ENCODE measurements around the gene SPSB4.

The SPSB4 gene

DNA sequence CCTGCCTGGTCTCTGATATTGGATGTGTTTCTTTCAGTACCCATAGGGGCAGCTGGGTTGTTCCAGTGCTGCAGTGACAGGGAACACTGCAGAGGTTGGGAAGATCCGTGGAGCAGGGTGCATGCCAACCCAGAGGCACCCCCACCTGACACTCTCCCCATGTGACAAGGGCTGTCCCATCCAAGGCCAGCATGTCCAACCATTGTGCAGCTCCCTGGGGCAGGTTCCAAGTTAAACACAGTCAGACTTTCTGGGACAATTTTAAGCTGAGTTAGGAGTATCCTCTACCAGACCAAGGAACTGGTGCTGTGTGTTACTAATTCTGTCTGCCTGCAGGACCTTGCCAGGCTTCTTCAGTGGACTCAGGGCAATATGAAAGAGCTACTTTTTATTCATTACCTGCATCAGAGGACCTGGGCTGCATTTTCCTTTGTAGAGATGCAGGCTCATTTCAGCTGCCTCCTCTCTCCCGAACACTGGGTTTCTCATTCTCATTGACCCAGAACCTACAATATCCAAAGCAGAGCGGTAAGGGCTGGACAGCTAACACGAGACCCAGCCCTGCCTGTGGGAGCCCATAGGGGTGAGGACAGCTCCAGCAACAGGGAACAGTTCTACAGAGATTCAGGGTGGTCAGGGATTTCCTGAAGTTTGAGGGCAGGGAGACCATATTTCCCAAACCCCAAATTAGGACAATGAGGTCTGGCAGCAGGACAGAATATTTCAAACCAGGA, 72.7 kb downstream of the SPSB4 start:
- no peak for DNase-seq

DNA sequence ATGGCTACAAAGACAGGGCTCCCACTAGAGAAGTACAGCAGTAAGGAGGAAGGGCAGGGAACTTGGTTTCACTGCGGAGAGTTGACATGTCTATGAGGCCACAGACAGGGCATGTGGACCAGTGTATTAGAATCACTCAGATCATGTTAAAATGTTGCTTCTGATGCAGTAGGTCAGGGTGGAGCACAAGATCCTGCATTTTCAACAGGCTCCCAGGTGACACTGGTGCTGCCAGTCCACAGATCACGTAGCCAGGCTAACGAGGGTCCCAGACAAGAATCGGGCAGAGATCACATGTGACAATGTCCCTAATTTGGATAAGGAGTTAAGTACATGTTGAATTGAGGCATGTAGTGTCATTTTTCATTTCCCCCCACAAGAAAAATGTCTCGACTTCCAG, 73.6 kb downstream of the SPSB4 start:
- no peak for DNase-seq

DNA sequence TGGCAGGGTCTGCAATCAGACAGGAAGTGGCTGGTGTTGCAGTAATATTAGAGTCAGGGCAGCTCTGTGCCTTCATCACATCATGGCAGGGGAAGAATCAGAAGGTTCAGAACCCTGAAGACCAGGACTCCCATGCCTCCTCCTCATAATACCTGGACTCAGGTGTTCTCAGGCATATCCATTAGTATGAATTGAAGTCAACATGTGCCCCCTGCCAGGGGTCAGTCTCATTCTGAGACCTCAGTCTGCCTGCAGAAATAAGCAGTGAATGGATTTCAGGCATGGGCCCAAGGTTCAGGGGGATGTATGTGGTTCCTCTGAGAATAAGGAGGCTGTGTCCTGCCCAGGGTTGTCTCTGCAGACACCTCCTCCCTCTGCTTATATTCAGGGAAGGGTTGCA, 74.2 kb downstream of the SPSB4 start:
- no peak for DNase-seq

DNA sequence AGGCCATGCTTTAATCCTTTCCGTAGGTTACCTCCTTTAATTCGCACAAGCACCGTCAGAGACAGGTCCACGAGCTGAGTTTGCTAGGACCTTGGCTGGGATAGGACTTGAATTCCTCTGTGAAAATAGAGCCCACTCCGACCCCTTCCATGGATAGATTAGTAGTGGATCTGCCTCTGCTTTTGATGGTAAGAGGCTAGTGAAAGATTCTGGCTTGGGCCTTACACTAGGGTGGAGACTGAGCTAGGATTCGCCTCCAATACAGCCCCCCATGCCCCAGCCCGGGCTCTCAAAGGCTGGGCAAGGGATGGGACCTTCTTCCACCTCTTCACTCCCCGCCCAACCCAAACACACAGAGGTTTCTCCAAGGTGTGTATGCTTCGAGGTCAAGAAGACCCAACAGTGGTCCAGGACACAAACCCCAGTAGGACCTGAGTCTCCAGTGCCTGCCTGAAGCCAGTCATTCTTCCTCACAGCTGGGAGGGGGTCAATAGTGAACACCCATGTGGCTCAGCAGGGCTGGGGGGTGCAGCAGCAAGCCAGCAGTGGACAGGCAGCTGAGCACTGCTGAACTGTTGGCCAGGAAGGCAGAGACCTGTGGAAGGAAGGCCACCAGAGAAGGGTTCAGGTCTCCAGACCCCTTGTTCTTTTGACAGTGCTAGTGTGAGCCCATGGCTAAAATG, 75.7 kb downstream of the SPSB4 start:
- no peak for DNase-seq

DNA sequence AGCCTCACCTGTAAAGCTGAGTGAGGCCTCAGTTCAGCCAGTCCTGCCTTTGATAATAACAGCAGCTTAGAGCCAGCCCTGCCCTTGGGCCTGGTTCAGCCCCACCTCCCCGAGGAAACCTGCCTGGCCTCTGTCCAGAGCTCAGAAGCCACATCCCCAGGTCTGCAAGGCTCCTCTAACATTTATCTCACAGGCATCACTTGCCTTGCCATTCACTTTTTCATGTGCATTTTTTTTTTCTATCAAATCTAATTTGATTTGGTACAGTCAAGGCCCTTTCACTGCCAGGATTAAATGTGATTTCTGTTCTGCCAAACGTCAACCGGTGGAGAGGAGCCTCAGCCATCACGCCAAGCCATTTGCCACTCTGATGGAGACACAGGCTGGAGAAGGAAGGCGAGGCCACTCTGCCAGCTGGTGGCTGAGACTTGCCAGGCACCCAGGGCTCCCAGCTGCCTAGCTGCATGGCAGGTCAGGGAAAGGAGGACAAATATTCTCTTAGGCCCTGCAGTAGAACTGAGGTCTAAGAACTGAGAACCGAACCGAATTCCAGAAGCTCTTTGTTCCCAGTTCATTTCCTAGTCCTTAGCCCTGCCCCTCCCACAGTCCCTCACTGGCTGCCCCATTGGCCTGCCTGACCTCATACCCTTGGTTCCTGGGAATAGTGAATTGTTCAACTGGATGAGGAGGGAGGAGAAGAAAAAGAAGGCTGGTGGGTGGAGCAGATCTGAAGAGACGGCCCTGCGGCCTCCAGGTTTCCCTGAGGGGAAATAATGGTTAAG, 76.4 kb downstream of the SPSB4 start:
- DNase-seq, result no peak

DNA sequence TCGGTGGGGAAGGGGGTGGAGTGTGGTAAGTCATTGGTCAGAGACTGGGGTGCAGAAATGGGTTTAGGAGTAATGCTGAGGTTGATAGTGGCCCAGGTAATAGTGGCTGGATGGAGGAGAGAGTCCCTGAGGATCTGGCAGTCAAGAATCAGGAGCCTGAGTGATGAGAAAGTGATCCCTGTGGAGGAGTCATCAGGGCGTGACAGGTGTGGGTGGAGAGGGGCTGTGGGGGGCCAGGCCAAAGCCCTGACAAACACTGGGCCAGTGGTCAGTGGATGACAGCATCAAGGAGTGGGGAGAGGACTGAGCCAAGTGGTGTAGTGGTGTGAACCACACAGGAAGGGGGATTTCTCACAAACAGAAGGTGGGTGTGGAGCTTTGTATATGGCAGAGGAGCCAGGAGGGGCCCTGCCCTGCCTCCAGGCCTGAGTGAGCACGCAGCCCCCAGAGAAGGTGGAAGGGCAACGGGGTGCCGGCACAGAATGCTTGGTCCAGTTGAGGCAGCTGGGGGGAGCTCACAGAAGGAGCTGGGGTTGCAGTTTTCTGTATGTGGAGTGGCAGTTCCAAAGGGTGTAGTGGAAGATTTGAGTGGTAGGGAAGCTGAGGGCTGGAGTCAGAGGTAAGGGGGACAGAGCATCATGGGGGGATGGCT, 77.1 kb downstream of the SPSB4 start:
- no peak for DNase-seq

DNA sequence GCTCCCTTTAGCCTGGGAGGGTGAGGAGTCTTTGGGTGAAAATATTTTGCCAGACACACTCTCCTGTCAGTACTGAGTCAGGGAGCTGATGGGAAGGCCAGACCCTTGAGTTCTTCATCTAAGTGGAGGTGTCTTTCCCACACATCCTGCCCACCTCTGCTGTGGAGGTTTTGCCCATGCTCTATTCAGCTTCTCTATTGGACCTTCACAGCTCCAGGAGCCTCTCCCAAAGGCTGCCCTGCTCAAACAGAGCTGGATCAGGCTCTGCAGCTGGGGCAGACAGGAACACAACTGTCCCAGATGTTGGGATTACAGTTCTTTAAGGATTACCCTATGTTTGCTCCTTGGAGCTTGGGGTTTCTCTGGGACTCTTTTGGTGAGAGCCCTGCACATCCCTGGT, 77.9 kb downstream of the SPSB4 start:
- no peak for DNase-seq

DNA sequence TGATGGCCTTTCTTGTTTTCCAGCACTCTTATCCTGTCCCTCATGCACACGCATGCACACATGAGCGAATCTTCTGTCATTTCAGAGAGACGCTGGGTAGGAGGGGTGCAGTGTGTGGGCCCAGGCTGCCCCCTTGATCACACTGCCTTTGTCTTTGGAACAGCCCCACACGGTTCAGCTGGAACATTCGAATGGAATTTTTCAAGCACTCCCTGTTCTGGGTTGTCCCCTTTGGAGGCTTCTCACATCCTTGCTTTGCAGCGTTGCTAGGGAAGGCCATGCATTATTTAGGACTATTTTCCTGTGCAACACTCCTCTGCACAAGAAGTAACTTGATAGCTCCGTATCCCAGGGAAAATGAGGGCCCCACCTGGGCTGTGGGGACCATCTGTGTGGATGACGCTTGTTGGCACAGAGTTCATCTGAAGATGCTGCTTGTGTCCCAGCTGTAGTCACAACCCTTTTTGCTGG, 78.4 kb downstream of the SPSB4 start:
- DNase-seq, result no peak

DNA sequence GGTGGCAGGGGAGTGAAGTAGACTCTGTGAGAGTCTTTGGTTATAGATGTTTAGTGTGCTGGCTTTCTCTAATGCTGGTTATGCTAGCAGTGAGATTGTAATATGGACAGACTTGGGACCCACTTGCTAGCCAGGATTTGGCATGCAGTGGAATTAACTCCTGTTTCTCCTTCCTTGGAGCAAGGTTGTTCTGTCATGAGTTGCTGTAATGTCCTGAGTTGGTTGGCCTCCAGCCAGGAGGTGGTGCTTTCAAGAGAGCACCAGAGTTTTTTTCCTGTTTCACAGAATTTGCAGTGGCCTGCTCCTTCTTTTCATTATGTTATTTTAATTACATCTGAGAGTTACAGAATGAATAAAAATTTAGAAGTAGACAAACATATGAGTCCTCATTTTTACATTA, 92.4 kb downstream of the SPSB4 start:
- no peak for DNase-seq

DNA sequence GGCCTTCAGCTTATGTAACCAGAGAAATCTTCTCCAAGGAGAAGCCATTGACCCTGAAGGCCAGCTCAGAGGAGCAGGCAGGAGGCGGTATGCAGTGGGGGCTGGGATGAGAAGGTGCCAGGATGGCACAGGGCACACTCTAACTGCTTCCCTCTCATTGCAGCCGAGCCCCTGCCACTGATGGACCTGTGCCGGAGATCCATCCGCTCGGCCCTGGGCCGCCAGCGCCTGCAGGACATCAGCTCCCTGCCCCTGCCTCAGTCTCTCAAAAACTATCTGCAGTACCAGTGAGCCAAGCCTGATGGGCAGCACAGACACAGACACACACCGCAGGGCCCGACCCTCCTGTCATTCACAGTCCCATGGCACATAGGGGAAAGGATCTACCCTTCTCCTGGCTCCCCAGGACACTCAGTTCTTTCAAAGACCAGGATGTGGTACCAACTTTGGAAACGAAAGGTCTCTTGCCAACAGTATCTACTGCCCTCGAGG, 95.9 kb downstream of the SPSB4 start:
- DNase-seq, result no peak

DNA sequence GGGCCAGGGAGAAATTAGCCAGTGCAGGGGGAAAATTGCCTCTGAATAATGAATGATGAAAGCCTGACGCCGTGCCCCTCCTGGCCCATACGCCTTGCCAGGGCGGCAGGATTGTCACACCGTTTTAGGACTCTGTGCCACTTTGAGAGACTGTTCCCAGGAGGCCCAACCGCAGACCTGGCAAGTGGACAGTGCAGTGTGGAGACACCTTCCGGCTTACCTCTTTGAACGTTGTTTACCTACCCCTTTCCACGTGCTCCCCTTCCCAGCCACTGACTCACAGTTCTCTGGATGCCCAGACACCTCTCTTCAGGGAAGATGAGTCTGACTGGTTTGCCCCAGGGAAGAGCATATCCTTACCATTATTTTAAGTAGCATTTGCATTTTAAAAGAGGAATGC, 96.5 kb downstream of the SPSB4 start:
- DNase-seq, result no peak

DNA sequence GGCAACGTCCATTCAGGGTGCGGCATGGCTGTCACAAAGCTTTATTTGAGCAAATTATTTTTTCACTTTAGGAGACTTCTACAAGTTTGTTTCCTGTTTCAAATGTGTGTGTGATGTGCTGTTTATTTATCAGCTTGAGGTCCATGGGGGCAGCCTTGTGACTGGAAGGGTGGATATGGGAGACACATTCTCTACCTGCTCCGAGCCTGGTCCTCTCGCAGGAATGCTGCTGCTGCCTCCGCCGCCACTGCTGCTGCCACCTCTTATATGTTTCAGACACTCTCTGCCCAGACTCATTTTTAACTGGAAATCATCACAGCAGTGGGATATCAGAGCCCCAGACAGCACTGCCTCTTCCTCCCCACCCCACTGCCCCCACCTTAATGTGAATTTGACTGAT, 97.0 kb downstream of the SPSB4 start:
- no peak for DNase-seq

DNA sequence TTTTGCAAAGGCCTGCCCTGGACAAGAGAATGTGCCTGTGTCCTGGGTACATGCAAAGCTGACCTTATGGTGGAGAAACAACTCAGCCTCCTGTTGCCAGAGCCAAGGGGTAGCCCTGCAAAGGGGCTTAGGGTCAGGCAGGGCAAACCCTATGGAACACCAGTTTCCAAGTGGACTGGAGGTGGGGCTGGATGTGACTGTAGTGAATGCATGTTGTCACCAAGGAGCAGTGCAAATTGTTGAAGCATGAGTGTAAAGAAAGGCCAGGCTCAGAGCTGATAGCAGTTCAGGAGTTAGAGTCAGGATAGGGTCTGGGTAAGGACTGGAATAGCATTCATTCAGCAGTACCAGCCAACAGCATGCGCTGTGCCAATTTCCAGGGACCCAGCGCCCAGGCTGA, 97.6 kb downstream of the SPSB4 start:
- DNase-seq, result no peak

DNA sequence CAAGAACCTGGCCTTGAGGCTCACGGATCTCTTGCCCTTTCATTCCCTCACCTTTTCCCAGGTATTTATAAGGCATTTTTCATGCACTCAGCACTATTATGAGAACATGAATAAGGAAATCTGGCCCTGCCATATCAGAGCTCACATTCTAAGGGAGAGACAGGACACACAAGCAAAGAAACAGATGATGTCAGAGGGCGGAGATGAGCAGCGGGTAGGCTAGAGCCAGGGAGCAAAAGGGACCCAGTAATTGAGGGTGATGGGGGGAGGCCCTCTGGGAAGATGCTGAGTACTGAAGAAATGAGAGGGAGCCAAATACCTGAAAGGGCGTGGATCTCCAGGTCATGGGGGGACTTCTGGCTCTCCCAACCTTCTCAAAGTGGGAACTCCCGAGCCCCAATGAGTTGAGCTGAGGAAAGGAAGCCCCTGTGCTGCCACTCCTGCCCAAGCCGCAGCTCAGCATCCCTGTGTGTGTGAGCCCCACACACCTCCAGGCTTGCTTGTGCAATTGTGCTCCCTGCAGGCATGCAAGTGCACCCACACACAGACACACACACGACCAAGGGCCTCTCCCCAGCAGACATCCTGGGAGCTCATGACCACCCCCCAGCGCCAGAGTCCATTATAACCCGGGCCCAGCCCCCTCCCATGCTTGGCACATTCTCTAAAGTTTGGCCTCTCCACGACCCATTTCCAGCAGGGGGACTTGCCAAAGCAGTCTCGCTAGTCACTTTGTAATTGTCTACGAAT, 99.1 kb downstream of the SPSB4 start:
- no peak for DNase-seq

DNA sequence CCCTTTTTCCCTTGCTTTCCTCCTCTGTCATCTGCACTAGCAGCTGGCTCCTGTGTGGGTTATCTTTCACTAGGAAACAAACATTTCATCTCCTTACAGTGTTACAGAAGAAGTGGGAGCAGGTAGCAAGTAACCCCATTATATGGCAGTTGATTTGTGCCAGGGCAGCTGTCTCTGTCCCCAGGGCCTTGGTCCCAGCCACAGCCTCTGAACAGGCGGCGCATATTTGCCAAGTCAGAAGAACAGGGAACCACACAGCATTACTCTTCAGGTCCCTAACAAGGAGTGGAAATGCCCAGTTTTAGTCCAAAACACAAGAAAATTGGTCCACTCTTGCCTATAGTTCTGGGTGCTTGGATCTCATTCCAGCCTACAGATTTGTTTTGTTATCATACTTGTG, 99.8 kb downstream of the SPSB4 start:
- no peak for DNase-seq

DNA sequence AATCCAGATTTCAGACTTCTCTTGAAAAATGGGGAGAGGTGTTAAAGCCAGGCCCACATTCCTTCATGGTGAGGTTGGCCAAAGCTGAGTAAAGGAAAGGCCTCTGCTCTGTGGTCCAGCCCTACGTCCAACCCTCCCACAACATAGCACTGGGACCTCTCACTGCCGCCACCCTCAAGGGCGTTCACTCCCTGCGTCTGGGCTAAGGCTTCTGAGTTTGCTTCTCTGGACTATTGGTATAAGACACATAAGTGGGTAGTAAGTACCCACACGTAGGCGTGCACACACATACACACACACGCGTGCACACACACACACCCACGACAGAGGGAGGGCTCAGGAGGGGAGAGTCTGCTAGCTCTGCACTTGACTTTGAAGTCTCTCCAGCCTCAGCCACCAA, 100.3 kb downstream of the SPSB4 start:
- no peak for DNase-seq

DNA sequence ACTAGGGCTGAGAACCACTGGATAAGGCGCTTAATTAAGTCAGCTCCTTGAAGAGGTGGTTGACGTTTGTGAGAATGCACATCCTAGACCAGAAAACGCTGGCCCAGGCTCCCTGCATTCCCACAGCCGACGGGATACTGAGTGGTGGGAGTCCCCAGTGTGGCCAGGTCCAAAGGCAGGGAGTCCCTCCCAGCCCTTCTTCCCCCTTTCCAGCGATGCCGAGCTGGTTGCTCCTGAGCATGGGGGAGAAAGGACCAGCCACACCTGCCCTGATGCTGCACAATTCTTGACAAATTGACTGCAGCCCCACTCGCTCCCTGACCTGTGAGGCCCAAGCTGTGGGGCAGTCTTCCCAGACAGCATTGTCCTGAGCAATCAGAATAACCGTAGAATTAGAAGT, 101.0 kb downstream of the SPSB4 start:
- DNase-seq, result no peak

DNA sequence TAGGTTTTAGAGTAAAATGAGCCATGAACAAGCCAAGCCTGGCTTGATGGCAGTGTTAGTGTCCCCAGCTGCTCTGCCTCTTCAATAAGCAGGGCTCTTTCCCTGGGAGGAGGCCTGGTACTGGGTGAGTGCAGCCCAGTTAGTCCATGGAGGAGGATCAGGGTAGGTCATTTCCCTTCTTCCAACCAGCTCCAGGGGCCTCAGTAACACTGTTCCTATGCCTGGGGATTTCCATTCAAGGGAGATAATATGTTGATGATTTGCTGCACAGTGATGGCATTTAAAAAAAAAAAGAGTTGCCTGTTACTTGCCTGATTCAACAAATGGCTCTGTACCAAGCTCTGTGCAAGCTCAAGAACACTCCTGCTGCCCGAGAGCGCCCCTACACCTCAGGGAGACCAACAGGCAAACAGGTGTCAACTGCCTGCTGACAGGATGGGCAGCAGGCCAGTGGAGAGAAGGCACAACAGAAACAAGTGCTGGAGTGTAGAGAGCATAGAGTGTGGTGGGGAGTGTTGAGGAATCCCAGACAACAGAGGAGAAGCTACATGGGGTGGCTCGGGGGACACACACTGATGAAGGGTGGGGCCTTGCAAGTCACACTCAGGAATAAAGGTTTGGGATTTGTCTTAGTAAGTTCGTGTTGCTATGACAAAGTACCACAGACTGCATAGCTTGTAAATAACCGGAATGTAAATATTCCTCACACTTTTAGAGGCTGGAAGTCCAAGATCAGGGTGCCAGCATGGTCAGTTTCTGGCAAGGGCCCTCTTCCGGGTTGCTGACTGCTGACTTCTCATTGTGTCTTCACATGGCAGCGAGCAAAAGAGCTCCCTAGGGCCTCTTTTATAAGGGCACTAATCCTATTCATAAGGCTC, 101.9 kb downstream of the SPSB4 start:
- no peak for DNase-seq

DNA sequence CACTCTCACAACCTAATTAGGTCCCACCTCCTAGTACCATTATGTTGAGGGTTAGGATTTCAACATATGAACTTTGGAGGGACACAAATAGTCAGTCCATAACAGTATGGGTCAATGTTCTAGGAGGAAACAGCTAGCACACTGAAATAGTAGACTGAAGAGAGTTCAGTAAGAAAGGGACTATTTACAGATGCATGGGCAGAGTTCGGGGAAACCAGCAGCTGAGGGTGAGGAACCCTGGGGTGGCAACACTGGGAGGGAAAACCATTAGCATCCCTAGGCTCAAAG, 102.5 kb downstream of the SPSB4 start:
- DNase-seq, result no peak

DNA sequence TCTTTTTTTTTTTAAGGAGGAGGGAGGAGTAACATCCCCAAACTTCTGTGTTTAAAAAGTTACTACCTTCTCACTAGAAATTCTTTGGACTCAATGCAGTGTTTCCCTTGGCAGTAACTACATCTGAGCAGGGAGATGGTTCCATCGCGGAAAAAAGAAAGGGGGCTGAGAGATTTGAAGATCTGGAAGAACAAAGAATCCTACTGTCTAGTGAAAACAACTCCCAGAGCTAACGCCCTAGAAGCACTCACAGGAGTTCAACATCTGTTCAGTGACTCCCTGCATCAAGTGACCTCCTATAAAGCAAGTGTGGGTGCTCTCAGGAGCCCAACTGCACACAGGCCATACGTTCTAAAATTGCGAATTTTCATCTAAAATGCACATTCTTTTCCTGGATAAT, 113.7 kb downstream of the SPSB4 start:
- no peak for DNase-seq

DNA sequence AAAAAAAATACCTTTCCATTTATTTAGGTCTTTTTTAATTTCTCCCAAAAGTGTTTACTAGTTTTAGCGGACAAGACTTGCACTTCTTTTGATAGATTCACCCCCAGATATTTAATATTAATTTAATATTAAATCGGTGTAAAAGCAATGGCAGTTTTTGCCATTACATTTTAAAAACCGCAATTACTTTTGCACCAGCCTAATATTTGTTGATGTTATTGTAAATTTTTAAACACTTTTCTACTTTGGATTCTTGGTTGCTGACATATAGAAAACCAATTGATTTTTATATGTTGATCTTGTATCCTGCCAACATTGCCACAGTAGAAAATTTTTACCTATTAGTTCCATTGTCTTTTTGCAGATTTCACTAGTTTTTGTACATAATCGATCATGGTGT, 116.5 kb downstream of the SPSB4 start:
- no peak for DNase-seq
